CD14-positive monocyte (primary cell): ENCODE measurements around the gene CFAP47. TPM values are rescaled to one million over a fixed set of nuclear protein-coding genes. Genes with fewer than 3 reads are reported as not detected.

ENCODE experiments used
- DNase-seq, 3 donors: peaks; one replicate each; pipeline ENCODE4 v3.0.0-alpha.2; 2011 to 2022
- H2AFZ ChIP-seq: 2 replicates; pipeline ENCODE4 v1.6.0; 2012; ENCODE audit warnings: mild to moderate bottlenecking, low read depth, low read length, inconsistent platforms; ENCODE audit not compliant: insufficient read depth, poor library complexity, severe bottlenecking
- H3K27ac ChIP-seq, 2 donors: 1 replicate in 1 of 2; 2 replicates in 1 of 2; pipeline ENCODE4 v1.5.1; 2012 to 2013; ENCODE audit warnings: low read length in 2 of 2, control low read depth in 1 of 2, inconsistent platforms in 1 of 2, low read depth in 1 of 2, mild to moderate bottlenecking in 1 of 2
- H3K27me3 ChIP-seq, 2 donors: one replicate each; pipeline versions ENCODE4 v1.6.0 to v1.6.1; 2011 to 2013; ENCODE audit warnings: low read length in 2 of 2; ENCODE audit not compliant: control insufficient read depth in 2 of 2, insufficient read depth in 2 of 2
- H3K36me3 ChIP-seq, 2 donors: replicated peaks in 1 of 2; 1 replicate in 1 of 2; 2 replicates in 1 of 2; pipeline versions ENCODE4 v1.5.1 to v1.6.1; 2012 to 2013; ENCODE audit warnings: low read length in 2 of 2, control low read depth in 1 of 2, inconsistent platforms in 1 of 2, mild to moderate bottlenecking in 1 of 2; ENCODE audit not compliant: insufficient read depth in 2 of 2, control insufficient read depth in 1 of 2
- H3K4me1 ChIP-seq, 2 donors: 1 replicate in 1 of 2; 2 replicates in 1 of 2; pipeline versions ENCODE4 v1.5.1 to v1.6.1; 2012 to 2013; ENCODE audit warnings: low read length in 2 of 2, control low read depth in 1 of 2, inconsistent platforms in 1 of 2, mild to moderate bottlenecking in 1 of 2, moderate library complexity in 1 of 2; ENCODE audit not compliant: insufficient read depth in 2 of 2, control insufficient read depth in 1 of 2
- H3K4me2 ChIP-seq: replicated peaks from 2 replicates; pipeline ENCODE3; 2012; ENCODE audit warnings: low read length, moderate library complexity, mild to moderate bottlenecking; ENCODE audit not compliant: poor library complexity, severe bottlenecking; ENCODE audit errors: extremely low read depth
- H3K4me3 ChIP-seq, 3 experiments: fragments of 200-600 bp in 1 of 3; sonication (generic) in 1 of 3; replicated peaks in 1 of 3; 1 replicate in 2 of 3; 2 replicates in 1 of 3; pipeline ENCODE4 v1.5.1; 2011 to 2013; ENCODE audit warnings: low read length in 3 of 3, mild to moderate bottlenecking in 3 of 3, control low read depth in 2 of 3, low read depth in 2 of 3, inconsistent platforms in 1 of 3, moderate library complexity in 1 of 3
- H3K79me2 ChIP-seq: 2 replicates; pipeline ENCODE4 v1.6.0; 2012; ENCODE audit warnings: mild to moderate bottlenecking, control low read depth, inconsistent platforms, low read length, moderate library complexity; ENCODE audit not compliant: insufficient read depth
- H3K9ac ChIP-seq: 2 replicates; pipeline ENCODE4 v1.6.0; 2017; ENCODE audit warnings: low read length, mild to moderate bottlenecking; ENCODE audit not compliant: insufficient read depth, poor library complexity, severe bottlenecking
- H3K9me3 ChIP-seq, 2 donors: replicated peaks in 1 of 2; 1 replicate in 1 of 2; 2 replicates in 1 of 2; pipeline versions ENCODE4 v1.5.1 to v1.6.1; 2012 to 2013; ENCODE audit warnings: low read length in 2 of 2, control low read depth in 1 of 2; ENCODE audit not compliant: control insufficient read depth in 1 of 2, insufficient read depth in 1 of 2
- H4K20me1 ChIP-seq: 2 replicates; pipeline ENCODE4 v1.6.0; 2012; ENCODE audit warnings: mild to moderate bottlenecking, low read length, control low read depth, moderate library complexity; ENCODE audit not compliant: insufficient read depth
- H3K27ac Mint-ChIP-seq, 7 donors: one replicate each; pipeline ENCODE4 v1.8.0; 2020; ENCODE audit warnings: mild to moderate bottlenecking in 7 of 7, mixed read lengths in 7 of 7, moderate library complexity in 6 of 7, inconsistent platforms in 2 of 7
- H3K27me3 Mint-ChIP-seq, 3 donors: one replicate each; pipeline ENCODE4 v1.8.0; 2021 to 2022; ENCODE audit warnings: low read depth in 3 of 3, mild to moderate bottlenecking in 3 of 3, mixed read lengths in 3 of 3, moderate library complexity in 3 of 3, inconsistent platforms in 1 of 3
- H3K36me3 Mint-ChIP-seq, 2 donors: one replicate each; pipeline ENCODE4 v1.8.0; 2020; ENCODE audit warnings: mixed read lengths in 2 of 2, inconsistent platforms in 1 of 2, mild to moderate bottlenecking in 1 of 2
- H3K4me1 Mint-ChIP-seq: one replicate; pipeline ENCODE4 v1.8.0; 2020; ENCODE audit warnings: mild to moderate bottlenecking, mixed read lengths
- H3K4me3 Mint-ChIP-seq, 2 donors: one replicate each; pipeline ENCODE4 v1.8.0; 2020; ENCODE audit warnings: mild to moderate bottlenecking in 2 of 2, mixed read lengths in 2 of 2, moderate library complexity in 1 of 2
- H3K9me3 Mint-ChIP-seq, 7 donors: one replicate each; pipeline ENCODE4 v1.8.0; 2020 to 2022; ENCODE audit warnings: mixed read lengths in 7 of 7, mild to moderate bottlenecking in 6 of 7, moderate library complexity in 6 of 7, inconsistent platforms in 2 of 7
- CTCF ChIP-seq: fragments of 200-600 bp; IDR thresholded peaks from one replicate; pipeline ENCODE4 v1.8.0; 2022; ENCODE audit warnings: antibody characterized with exemption, mild to moderate bottlenecking
- WGBS: methylation state at CpG from one replicate; pipeline ENCODE4 v1.1.5; 2013; ENCODE audit warnings: missing lambda C conversion rate; ENCODE audit not compliant: insufficient coverage; 5-methylcytosine and 5-hydroxymethylcytosine counted together
- intact Hi-C, 2 donors: fragments of 100-400 bp; cut with micrococcal nuclease; formaldehyde crosslinking; loops; one replicate each; pipeline versions ENCODE4 v1.15.0 to v1.15.1; 2023
- polyA minus RNA-seq: library from RNA; depleted of rRNA, polyadenylated mRNA; stranded (reverse); fragments of >200 nt; gene quantifications from 2 replicates; pipeline ENCODE4 v1.2.3, GENCODE V29; 2012
- polyA plus RNA-seq, 3 donors: library from polyadenylated mRNA; depleted of rRNA in 1 of 3; unstranded in 2 of 3; stranded (reverse) in 1 of 3; fragments of 300-500 nt in 2 of 3; fragments of >200 nt in 1 of 3; fragmentation: Illumina TruSeq in 2 of 3; gene quantifications; 1 replicate in 2 of 3; 2 replicates in 1 of 3; pipeline ENCODE4 v1.2.3, GENCODE V29; 2012 to 2021
- total RNA-seq, 12 experiments: library from RNA in 1 of 12; stranded (reverse) in 1 of 12; fragments of 120-200 nt in 1 of 12; gene quantifications; one replicate each; pipeline ENCODE4 v1.2.4 and lab custom pipeline; 2013 to 2026; ENCODE audit warnings: mixed read lengths in 6 of 12, inconsistent platforms in 1 of 12

The CFAP47 gene
- 0.02 TPM for total RNA-seq (2013)
- polyA plus RNA-seq (not detected), polyA minus RNA-seq (not detected in 2 replicates), total RNA-seq (lab: John Stamatoyannopoulos, UW) (0 to 3.2 (median 0.04) reads per million in 11 experiments)

- Histone ChIP-seq H2AFZ (no peak within 1 kb of the TSS), H3K79me2 (no peaks in the 10 kb centered on the region), H3K27me3 (peaks cover 2 to 14% of the 10 kb centered on the region in 2 donors), H4K20me1 (no peaks in the 10 kb centered on the region), H3K4me2 (no peak within 1 kb of the TSS), H3K4me3 (no peak within 1 kb of the TSS), H3K4me1 (no peaks in the 10 kb centered on the region), H3K9ac (no peak within 1 kb of the TSS), H3K27ac (no peak within 1 kb of the TSS), H3K36me3 (no peaks in the 10 kb centered on the region), H3K9me3 (peaks cover 0 to 7% of the 10 kb centered on the region in 2 donors)
- no peaks in the 10 kb centered on the region for H3K36me3 Mint-ChIP-seq
- peaks cover 3 to 15% (median 7%) of the 10 kb centered on the region in 3 donors for H3K27me3 Mint-ChIP-seq
- H3K4me1 Mint-ChIP-seq, result no peaks in the 10 kb centered on the region
- peaks cover 0 to 5% (median 1%) of the 10 kb centered on the region in 7 donors for H3K9me3 Mint-ChIP-seq
- DNase-seq, result no peak
- H3K4me3 Mint-ChIP-seq, result peak within 1 kb of the TSS in 1 of 2 donors; percentile 46
- WGBS, result 7% methylated on average over 23 of the region's 38 CpGs
- no peak within 1 kb of the TSS for H3K27ac Mint-ChIP-seq
- intact Hi-C loops, result no loop called here
- TF ChIP-seq CTCF, result no peak
Observed at GRCh38 chrX:35919536-35920309, at the start of gene CFAP47. CFAP47 (plus strand) TSS chrX:35919734; CDS start chrX:35919800, 66 bp downstream.

- H3K36me3 ChIP-seq, result no peaks in the 10 kb centered on the region
- no CpG with 5 or more reads among the region's 2 CpGs for WGBS
- H3K79me2 ChIP-seq, result no peaks in the 10 kb centered on the region
- H3K4me2 ChIP-seq, result no peak overlapping the region
- H3K9me3 ChIP-seq, result no peaks in the 10 kb centered on the region
- H3K4me1 ChIP-seq, result no peaks in the 10 kb centered on the region
- Mint-ChIP-seq H3K27ac (no peak overlapping the region), H3K4me3 (no peak overlapping the region), H3K9me3 (no peaks in the 10 kb centered on the region), H3K36me3 (no peaks in the 10 kb centered on the region), H3K27me3 (no peaks in the 10 kb centered on the region), H3K4me1 (no peaks in the 10 kb centered on the region)
- H3K9ac ChIP-seq, result no peak overlapping the region
- H3K4me3 ChIP-seq, result no peak overlapping the region
- intact Hi-C loops, result no loop called here
- no peaks in the 10 kb centered on the region for H4K20me1 ChIP-seq
- no peak overlapping the region for H3K27ac ChIP-seq
- H2AFZ ChIP-seq, result no peak overlapping the region
- no peak for TF ChIP-seq CTCF
- H3K27me3 ChIP-seq, result no peaks in the 10 kb centered on the region
- no peak for DNase-seq
Observed at GRCh38 chrX:35880601-35881000, 38.9 kb upstream of the CFAP47 start.
